ENCODE results near the gene LAP3. TPM values are rescaled to one million over a fixed set of nuclear protein-coding genes. Genes with fewer than 3 reads are reported as not detected.
A peak's percentile ranks its signal among the peaks of the same experiment; 100 is the strongest.

Gene LAP3
- total RNA-seq, 4 donors from 2014 or later: 66.8 to 89.8 (median 81.6) TPM

GRCh38 chr4:17614416-17615299 lies 37.7 kb downstream of the LAP3 start, which contains the start of gene MED28:
Gene MED28, plus strand, starts transcription at chr4:17614641. Its CDS starts 14 bp downstream, at chr4:17614655.
- H3K27me3 ChIP-seq: no peaks in the 10 kb centered on the region
- TF ChIP-seq POLR2A (IDR thresholded peaks at IDR 0.05): peak; percentile 15 to 88
- peak in 3 of 6 experiments; percentile 1 to 35 (median 35) for TF ChIP-seq CTCF (IDR thresholded peaks at IDR 0.05)
- H3K9me3 ChIP-seq: no peaks in the 10 kb centered on the region
- intact Hi-C loops (cut with DNase I): loop anchor here (5.0 kb wide), 1 partner anchor 32 kb away; no protein-coding TSS in a partner anchor
- H3K4me3 ChIP-seq (replicated peaks in 1 of 3): peak within 1 kb of the TSS; percentile 52 to 100 (median 56)
- H3K4me1 ChIP-seq: peaks cover 18 to 34% of the 10 kb centered on the region in 2 donors
- 0% methylated on average over 40 to 46 of the region's 46 CpGs for WGBS, 2 donors
- peak; percentile 97 to 98 for DNase-seq
- peak within 1 kb of the TSS; percentile 48 to 72 (median 48) for H3K27ac ChIP-seq
- H3K36me3 ChIP-seq: no peaks in the 10 kb centered on the region

GRCh38 chr4:17616283-17616682 lies 39.3 kb downstream of the LAP3 start:
- TF ChIP-seq CTCF (IDR thresholded peaks at IDR 0.05) (no peak), POLR2A (IDR thresholded peaks at IDR 0.05) (no peak)
- no peak for DNase-seq
- intact Hi-C loops (cut with DNase I): loop anchor here (5.0 kb wide), 1 partner anchor 34 kb away; no protein-coding TSS in a partner anchor
- no peak overlapping the region for H3K27ac ChIP-seq
- no peak overlapping the region for H3K4me3 ChIP-seq (replicated peaks in 1 of 3)
- 68 to 69% methylated on average over 5 of the region's 5 CpGs for WGBS, 2 donors
- H3K27me3 ChIP-seq: no peaks in the 10 kb centered on the region
- H3K9me3 ChIP-seq: no peaks in the 10 kb centered on the region
- peaks cover 2 to 12% of the 10 kb centered on the region in 2 donors for H3K36me3 ChIP-seq
- peaks cover 18 to 34% of the 10 kb centered on the region in 2 donors for H3K4me1 ChIP-seq

- TF ChIP-seq CTCF (IDR thresholded peaks at IDR 0.05): no peak
- DNase-seq: no peak
- 52 to 76% methylated on average over 1 of the region's 1 CpG for WGBS, 2 donors
- peaks cover 18 to 29% of the 10 kb centered on the region in 2 donors for H3K4me1 ChIP-seq
- H3K27ac ChIP-seq: no peak overlapping the region
- H3K9me3 ChIP-seq: no peaks in the 10 kb centered on the region
- intact Hi-C loops (cut with DNase I): loop anchor here (5.0 kb wide), 1 partner anchor 37 kb away; no protein-coding TSS in a partner anchor
- H3K4me3 ChIP-seq (replicated peaks in 1 of 3): no peak overlapping the region
- H3K27me3 ChIP-seq: no peaks in the 10 kb centered on the region
- H3K36me3 ChIP-seq: peaks cover 27 to 36% of the 10 kb centered on the region in 2 donors
Observed at GRCh38 chr4:17618926-17619325, 41.9 kb downstream of the LAP3 start.

- no peaks in the 10 kb centered on the region for H3K27me3 ChIP-seq
- WGBS, 2 donors: 74 to 79% methylated on average over 7 of the region's 7 CpGs
- intact Hi-C loops (cut with DNase I): loop anchor here (5.0 kb wide), 1 partner anchor 37 kb away; no protein-coding TSS in a partner anchor
- peaks cover 34 to 42% of the 10 kb centered on the region in 2 donors for H3K36me3 ChIP-seq
- peaks cover 18 to 29% of the 10 kb centered on the region in 2 donors for H3K4me1 ChIP-seq
- no peak overlapping the region for H3K4me3 ChIP-seq (replicated peaks in 1 of 3)
- no peaks in the 10 kb centered on the region for H3K9me3 ChIP-seq
- DNase-seq: no peak
- no peak for TF ChIP-seq CTCF (IDR thresholded peaks at IDR 0.05)
- no peak for TF ChIP-seq POLR2A (IDR thresholded peaks at IDR 0.05)
- H3K27ac ChIP-seq: no peak overlapping the region
Observed at GRCh38 chr4:17619416-17620105, 42.6 kb downstream of the LAP3 start.
